RPMI7951 (cell line): ENCODE results near the gene RUBCN. TPM values are rescaled to one million over a fixed set of nuclear protein-coding genes. Genes with fewer than 3 reads are reported as not detected.
A peak's percentile ranks its signal among the peaks of the same experiment; 100 is the strongest.

Experiments
- DNase-seq: peaks from one replicate; pipeline ENCODE4 v3.0.0-alpha.2; 2012; ENCODE audit warnings: low read depth
- total RNA-seq: library from RNA; depleted of rRNA; stranded (reverse); fragments of >200 nt; shearing (Covaris generic); gene quantifications from 2 replicates; pipeline ENCODE4 v1.2.3, GENCODE V29; 2014; rRNA removed

Gene RUBCN
- 20.4 and 20.7 TPM in 2 replicates for total RNA-seq

- peak; percentile 95 for DNase-seq
These were observed at the start of gene RUBCN for GRCh38 chr3:197736491-197737318. TSS of gene RUBCN (minus strand) at chr3:197736904. CDS start at chr3:197736719, 185 bp downstream.

DNA sequence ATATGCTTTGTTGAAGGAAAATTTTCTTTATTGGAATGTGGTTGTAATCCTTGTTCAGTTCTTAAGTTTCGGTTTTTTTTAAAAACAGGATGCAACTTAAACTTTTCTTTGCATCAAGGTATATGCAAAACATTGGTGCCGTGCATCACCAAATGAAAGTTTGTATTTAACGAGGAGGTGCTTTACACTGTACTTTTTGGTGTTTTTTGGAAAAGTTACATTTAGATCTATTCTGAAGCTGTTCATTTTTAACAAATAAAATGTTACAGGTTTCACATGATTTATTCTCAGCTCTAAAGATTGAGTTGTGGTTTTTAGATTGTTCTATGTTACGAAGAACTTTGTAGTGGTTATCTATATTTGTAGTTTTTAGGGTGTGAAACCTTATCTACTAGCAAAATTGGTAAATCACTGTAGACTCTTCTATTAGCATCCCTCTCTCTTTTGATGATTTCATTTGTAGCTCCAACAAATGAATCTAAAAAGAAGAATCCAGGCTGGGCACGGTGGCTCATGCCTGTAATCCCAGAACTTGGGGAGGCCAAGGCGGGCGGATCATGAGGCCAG is 47.4 kb upstream of the RUBCN start:
- no peak for DNase-seq

GRCh38 chr3:197782230-197782629 is 45.5 kb upstream of the RUBCN start:
- DNase-seq, result no peak

- no peak for DNase-seq
These were observed 38.6 kb upstream of the RUBCN start for GRCh38 chr3:197775317-197775716.

DNA sequence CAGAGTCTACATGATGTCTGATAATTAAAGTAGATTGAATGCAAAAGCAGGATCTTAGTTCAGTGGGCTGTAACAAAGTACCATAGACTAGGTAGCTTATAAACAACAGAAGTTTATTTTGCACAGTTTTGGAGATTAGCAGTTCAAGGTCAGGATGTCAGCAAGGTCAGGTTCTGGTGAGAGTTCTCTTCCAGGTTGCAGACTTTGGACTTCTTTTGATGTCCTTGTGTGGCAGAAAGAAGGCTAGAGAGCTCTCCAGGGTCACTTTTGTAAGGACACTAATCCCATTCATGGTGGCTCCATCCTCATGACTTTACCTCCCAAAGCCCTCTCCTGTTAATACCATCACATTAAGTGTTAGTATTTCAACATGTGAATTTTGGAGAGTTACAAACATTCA is 25.1 kb upstream of the RUBCN start:
- DNase-seq, result no peak

DNA sequence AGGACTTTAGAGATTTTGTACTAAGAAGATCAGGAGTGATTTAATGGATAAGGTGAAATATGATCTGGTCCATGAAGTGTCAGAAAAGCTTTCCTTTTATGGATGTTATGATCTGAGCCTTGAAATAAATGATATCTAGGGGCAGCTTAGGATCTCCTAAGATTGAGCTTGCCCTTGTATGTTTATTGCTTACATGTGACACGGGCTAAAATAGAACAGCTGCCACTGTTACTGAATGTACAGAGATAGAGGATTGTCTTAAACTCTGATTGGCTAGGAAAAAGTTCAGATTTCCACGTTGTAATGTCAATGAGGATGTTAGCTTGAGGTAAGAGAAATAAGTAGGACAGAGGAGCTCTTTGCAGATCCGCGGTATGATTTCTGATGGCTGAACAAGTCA is 21.8 kb upstream of the RUBCN start:
- DNase-seq, result no peak

- DNase-seq, result no peak
These were observed 20.0 kb upstream of the RUBCN start for GRCh38 chr3:197756704-197757103.

DNA sequence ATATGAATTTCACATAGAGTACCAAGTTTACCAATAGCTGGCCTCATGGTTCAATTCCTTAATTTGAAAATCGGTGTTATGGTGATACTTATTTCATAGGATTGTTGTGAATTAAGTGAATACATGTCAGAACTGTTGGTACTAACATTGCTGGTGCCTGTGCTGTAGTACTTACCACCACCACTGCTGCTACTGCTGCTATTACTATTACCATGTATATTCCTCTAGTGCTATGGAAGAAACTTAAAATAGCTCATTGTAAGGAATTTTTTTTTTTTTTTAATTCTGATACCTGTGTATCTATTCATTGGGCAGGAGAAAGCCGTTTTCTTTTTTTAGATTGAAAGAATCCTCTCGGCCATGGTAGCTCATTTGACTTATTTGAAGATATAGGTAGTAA is 16.6 kb upstream of the RUBCN start:
- DNase-seq, result no peak

- DNase-seq, result peak; percentile 6
These were observed 15.4 kb upstream of the RUBCN start for GRCh38 chr3:197752107-197752506.

GRCh38 chr3:197750858-197751737 is 14.4 kb upstream of the RUBCN start:
- peak; percentile 42 for DNase-seq

GRCh38 chr3:197750396-197750831 is 13.7 kb upstream of the RUBCN start:
- peak; percentile 77 for DNase-seq

GRCh38 chr3:197749601-197750395 is 13.1 kb upstream of the RUBCN start, which contains the start of gene FYTTD1:
TSS of gene FYTTD1 (plus strand) at chr3:197749883. CDS start at chr3:197749972, 89 bp downstream.
- DNase-seq, result peak; percentile 89

DNA sequence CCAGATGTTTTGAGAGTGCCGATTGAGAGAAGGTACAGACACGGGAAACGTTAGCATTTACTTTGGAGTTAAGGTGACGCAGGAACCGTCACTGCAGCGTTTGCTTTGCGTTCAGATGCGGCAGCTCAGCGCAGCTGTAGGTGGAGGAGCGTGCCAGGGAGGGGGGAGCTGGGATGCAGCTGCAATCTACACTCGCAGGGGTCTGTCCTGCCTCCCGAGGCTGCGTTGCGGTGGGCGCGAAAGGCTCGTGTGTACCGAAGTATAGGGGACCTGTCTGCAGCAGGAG is 12.6 kb upstream of the RUBCN start:
- DNase-seq, result no peak

GRCh38 chr3:197748597-197749314 is 12.1 kb upstream of the RUBCN start:
- DNase-seq, result peak; percentile 59

GRCh38 chr3:197746801-197747237 is 10.1 kb upstream of the RUBCN start:
- DNase-seq, result peak; percentile 33

DNA sequence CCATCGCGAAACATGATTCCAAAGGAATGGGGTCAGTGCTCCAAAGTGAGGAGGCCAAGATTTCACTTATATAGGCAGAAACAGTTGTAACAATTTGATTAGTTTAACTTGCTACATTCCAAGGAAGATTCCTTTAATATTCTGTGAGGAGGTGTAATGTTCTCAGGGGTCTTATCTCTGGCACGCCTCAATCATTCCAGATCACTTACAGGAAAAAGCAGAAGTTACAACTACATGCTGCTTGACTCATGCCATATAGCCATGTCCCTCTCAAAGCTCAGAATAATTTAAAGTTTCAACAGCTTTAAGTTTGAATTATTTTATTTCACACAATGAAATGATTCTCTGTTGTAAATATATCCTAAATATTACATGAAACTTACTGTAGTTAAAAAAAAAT is 9.5 kb upstream of the RUBCN start:
- DNase-seq, result no peak

- DNase-seq, result no peak
These were observed 6.1 kb upstream of the RUBCN start for GRCh38 chr3:197742787-197743186.

DNA sequence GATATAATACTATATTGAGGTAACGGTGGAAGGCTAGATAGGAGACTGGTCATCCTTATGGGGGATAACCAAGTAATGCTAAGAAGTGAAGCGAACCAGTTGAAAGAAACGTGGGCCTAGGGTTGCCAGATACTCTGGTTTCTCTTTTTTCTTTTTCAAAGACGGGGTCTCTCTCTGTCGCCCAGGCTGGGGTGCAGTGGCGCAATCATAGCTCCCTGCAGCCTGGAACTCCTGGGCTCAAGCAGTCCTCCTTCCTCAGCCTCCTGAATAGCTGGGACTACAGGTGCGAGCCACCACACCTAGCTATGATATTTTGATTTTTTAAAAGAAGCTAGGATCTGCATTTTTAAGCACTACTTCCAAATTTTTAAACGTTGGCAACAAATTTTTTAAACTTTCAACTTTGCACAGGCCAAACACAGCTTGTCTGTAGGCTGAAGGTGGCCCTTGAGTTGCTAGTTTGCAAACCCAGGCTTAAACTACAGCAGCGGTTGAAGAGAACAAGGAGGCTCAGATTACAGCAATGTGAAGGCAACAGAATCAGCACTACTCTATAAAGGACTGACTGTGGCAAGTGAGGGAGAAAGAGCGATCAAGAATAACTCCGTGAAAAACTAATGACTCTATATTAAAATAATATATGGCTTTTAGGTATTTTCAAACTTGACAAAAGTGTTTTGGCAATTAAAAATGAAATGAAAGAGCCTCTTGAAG is 1.2 kb upstream of the RUBCN start:
- DNase-seq, result no peak

- DNase-seq, result no peak
These were observed 580 bp upstream of the RUBCN start for GRCh38 chr3:197737319-197737649.

- peak; percentile 26 for DNase-seq
These were observed 654 bp downstream of the RUBCN start for GRCh38 chr3:197736010-197736490.
